H9 (cell line): Measurements from ENCODE around the gene TMEM240. TPM values are rescaled to one million over a fixed set of nuclear protein-coding genes. Genes with fewer than 3 reads are reported as not detected.
"Not testable (repeated sequence)": the region's sequence is repeated elsewhere in the genome, so short reads cannot be mapped to it uniquely, and the experiment has no call there.

Source experiments
- DNase-seq: peaks from one replicate; pipeline ENCODE4 v3.0.0-alpha.2; 2017
- H2AFZ ChIP-seq: one replicate; pipeline ENCODE4 v1.6.1; 2013; ENCODE audit warnings: mild to moderate bottlenecking, low read length, control low read depth, moderate library complexity
- H2AK5ac ChIP-seq: 2 replicates; pipeline ENCODE4 v1.6.1; 2013; ENCODE audit warnings: low read length, control low read depth, mixed read lengths; ENCODE audit not compliant: insufficient read length
- H2BK120ac ChIP-seq: one replicate; pipeline ENCODE4 v1.6.1; 2013; ENCODE audit warnings: low read depth, mild to moderate bottlenecking, low read length, control low read depth, inconsistent platforms; ENCODE audit not compliant: poor library complexity, severe bottlenecking
- H2BK12ac ChIP-seq: 2 replicates; pipeline ENCODE4 v1.6.1; 2013; ENCODE audit warnings: low read length, control low read depth, mixed read lengths, low read depth; ENCODE audit not compliant: insufficient read length
- H2BK15ac ChIP-seq: 2 replicates; pipeline ENCODE4 v1.6.1; 2013; ENCODE audit warnings: low read depth, low read length, control low read depth
- H2BK20ac ChIP-seq: one replicate; pipeline ENCODE4 v1.6.1; 2013; ENCODE audit warnings: low read depth, mild to moderate bottlenecking, low read length, control low read depth, inconsistent platforms; ENCODE audit not compliant: poor library complexity, severe bottlenecking
- H2BK5ac ChIP-seq: 2 replicates; pipeline ENCODE4 v1.6.1; 2013; ENCODE audit warnings: low read length, control low read depth, mixed read lengths; ENCODE audit not compliant: insufficient read length
- H3K14ac ChIP-seq: 2 replicates; pipeline ENCODE4 v1.6.1; 2013; ENCODE audit warnings: low read length, control low read depth; ENCODE audit not compliant: insufficient read depth
- H3K18ac ChIP-seq: 2 replicates; pipeline ENCODE4 v1.6.1; 2013; ENCODE audit warnings: low read depth, mild to moderate bottlenecking, mixed read lengths, low read length, control low read depth; ENCODE audit not compliant: insufficient read length
- H3K23ac ChIP-seq: 2 replicates; pipeline ENCODE4 v1.6.1; 2013; ENCODE audit warnings: low read length, control low read depth, mixed read lengths, low read depth; ENCODE audit not compliant: insufficient read length
- H3K23me2 ChIP-seq: 2 replicates; pipeline ENCODE4 v1.6.1; 2013; ENCODE audit warnings: low read depth, mild to moderate bottlenecking, mixed read lengths, low read length, control low read depth; ENCODE audit not compliant: insufficient read length, poor library complexity, severe bottlenecking
- H3K27ac ChIP-seq: 2 replicates; pipeline ENCODE4 v1.5.1; 2013; ENCODE audit warnings: low read length, control low read depth, mixed read lengths, low read depth; ENCODE audit not compliant: insufficient read length
- H3K27me3 ChIP-seq: 2 replicates; pipeline ENCODE4 v1.6.1; 2013; ENCODE audit warnings: low read length, control low read depth, inconsistent platforms; ENCODE audit not compliant: insufficient read depth
- H3K4ac ChIP-seq: 2 replicates; pipeline ENCODE4 v1.6.1; 2013; ENCODE audit warnings: low read depth, mild to moderate bottlenecking, control low read depth, inconsistent platforms, low read length, moderate library complexity
- H3K4me1 ChIP-seq: 2 replicates; pipeline ENCODE4 v1.6.1; 2013; ENCODE audit warnings: low read length, control low read depth, inconsistent platforms; ENCODE audit not compliant: insufficient read depth
- H3K4me2 ChIP-seq: 2 replicates; pipeline ENCODE4 v1.6.1; 2013; ENCODE audit warnings: low read length, control low read depth, mixed read lengths; ENCODE audit not compliant: insufficient read length, insufficient read depth
- H3K56ac ChIP-seq: 2 replicates; pipeline ENCODE4 v1.6.1; 2013; ENCODE audit warnings: low read depth, mild to moderate bottlenecking, mixed read lengths, low read length, control low read depth; ENCODE audit not compliant: insufficient read length
- H3K79me1 ChIP-seq: 2 replicates; pipeline ENCODE4 v1.6.1; 2013; ENCODE audit warnings: low read depth, mild to moderate bottlenecking, moderate library complexity, low read length, control low read depth, inconsistent platforms; ENCODE audit not compliant: insufficient read depth, poor library complexity, severe bottlenecking
- H3K79me2 ChIP-seq: 2 replicates; pipeline ENCODE4 v1.6.1; 2013; ENCODE audit warnings: low read length, control low read depth, inconsistent platforms; ENCODE audit not compliant: insufficient read depth
- H3K9ac ChIP-seq: 2 replicates; pipeline ENCODE4 v1.6.1; 2013; ENCODE audit warnings: low read length, control low read depth, mixed read lengths; ENCODE audit not compliant: insufficient read length; ENCODE audit errors: extremely low read depth
- H3K9me3 ChIP-seq: one replicate; pipeline ENCODE4 v1.6.1; 2013; ENCODE audit warnings: low read depth, low read length, inconsistent platforms; ENCODE audit not compliant: control insufficient read depth
- H3T11ph ChIP-seq: one replicate; pipeline ENCODE4 v1.6.1; 2013; ENCODE audit warnings: mild to moderate bottlenecking, low read length, control low read depth, inconsistent platforms
- H4K20me1 ChIP-seq: one replicate; pipeline ENCODE4 v1.6.1; 2013; ENCODE audit not compliant: control insufficient read depth, insufficient read length, insufficient read depth
- H4K5ac ChIP-seq: 2 replicates; pipeline ENCODE4 v1.6.1; 2013; ENCODE audit warnings: low read depth, mild to moderate bottlenecking, mixed read lengths, low read length, control low read depth; ENCODE audit not compliant: insufficient read length
- H4K8ac ChIP-seq: replicated peaks from 2 replicates; pipeline ENCODE4 v1.6.1; 2013; ENCODE audit warnings: low read length, control low read depth, mixed read lengths, low read depth; ENCODE audit not compliant: insufficient read length
- H4K91ac ChIP-seq: 2 replicates; pipeline ENCODE4 v1.6.1; 2013; ENCODE audit warnings: low read depth, mild to moderate bottlenecking, moderate library complexity, mixed read lengths, low read length, control low read depth; ENCODE audit not compliant: insufficient read length
- H3K27ac Mint-ChIP-seq, 3 experiments: 2 replicates in 2 of 3; 3 replicates in 1 of 3; pipeline ENCODE4 v1.8.0; 2020 to 2021; ENCODE audit warnings: mixed read lengths in 3 of 3, mild to moderate bottlenecking in 1 of 3, moderate library complexity in 1 of 3
- H3K27me3 Mint-ChIP-seq: 2 replicates; pipeline ENCODE4 v1.8.0; 2021; ENCODE audit warnings: low read depth, mild to moderate bottlenecking, moderate library complexity, mixed read lengths
- H3K36me3 Mint-ChIP-seq, 3 experiments: 2 replicates in 2 of 3; 3 replicates in 1 of 3; pipeline ENCODE4 v1.8.0; 2020 to 2021; ENCODE audit warnings: low read depth in 3 of 3, mixed read lengths in 3 of 3; ENCODE audit not compliant: insufficient read depth in 1 of 3
- H3K4me1 Mint-ChIP-seq, 2 experiments: 2 replicates each; pipeline ENCODE4 v1.8.0; 2020; ENCODE audit warnings: mixed read lengths in 2 of 2
- H3K4me3 Mint-ChIP-seq, 2 experiments: 2 replicates in 1 of 2; 3 replicates in 1 of 2; pipeline ENCODE4 v1.8.0; 2020 to 2021; ENCODE audit warnings: mild to moderate bottlenecking in 2 of 2, mixed read lengths in 2 of 2, moderate library complexity in 1 of 2
- H3K9me3 Mint-ChIP-seq, 2 experiments: 2 replicates in 1 of 2; 3 replicates in 1 of 2; pipeline ENCODE4 v1.8.0; 2020; ENCODE audit warnings: mild to moderate bottlenecking in 2 of 2, mixed read lengths in 2 of 2, moderate library complexity in 1 of 2
- CTCF ChIP-seq: fragments of 200-600 bp; sonication (generic); conservative IDR thresholded peaks from 3 replicates; pipeline ENCODE4 v1.8.0; 2021; ENCODE audit warnings: antibody characterized with exemption, mild to moderate bottlenecking
- WGBS: extraction: QIAGEN DNeasy Blood & Tissue Kit; methylation state at CpG from one replicate; pipeline ENCODE4 v1.1.7; 2013; ENCODE audit warnings: missing lambda C conversion rate, low lambda C conversion rate, mixed read lengths; ENCODE audit not compliant: insufficient read length; ENCODE audit errors: extremely low coverage; 5-methylcytosine and 5-hydroxymethylcytosine counted together
- total RNA-seq: library from RNA; stranded (reverse); gene quantifications from 2 replicates; pipeline ENCODE4 v1.2.1, GENCODE V29; 2021

TMEM240 gene
- total RNA-seq, 1 experiment from 2014 or later, result 8.7 TPM

- TF ChIP-seq CTCF, result no peak
- H3K27ac Mint-ChIP-seq, result no peak overlapping the region
- H3K4ac ChIP-seq, result no peak overlapping the region
- H2BK12ac ChIP-seq, result no peak overlapping the region
- no peak overlapping the region for H2BK20ac ChIP-seq
- H3K23ac ChIP-seq, result no peak overlapping the region
- no peaks in the 10 kb centered on the region for H4K20me1 ChIP-seq
- H4K8ac ChIP-seq, result no peak overlapping the region
- no peak overlapping the region for H3T11ph ChIP-seq
- no peak overlapping the region for H2BK15ac ChIP-seq
- no peaks in the 10 kb centered on the region for H3K4me1 ChIP-seq
- H3K9me3 Mint-ChIP-seq, result peaks cover 7 to 8% of the 10 kb centered on the region in 2 experiments; a peak in 4 of 5 replicates
- H2AFZ ChIP-seq, result no peak overlapping the region
- H3K4me3 Mint-ChIP-seq, result no peak overlapping the region
- H3K18ac ChIP-seq, result no peak overlapping the region
- no peak overlapping the region for H3K27ac ChIP-seq
- DNase-seq, result no peak
- H3K79me2 ChIP-seq, result no peaks in the 10 kb centered on the region
- H2AK5ac ChIP-seq, result no peak overlapping the region
- H4K5ac ChIP-seq, result no peak overlapping the region
- no peak overlapping the region for H3K9ac ChIP-seq
- H3K23me2 ChIP-seq, result no peaks in the 10 kb centered on the region
- no peaks in the 10 kb centered on the region for H3K9me3 ChIP-seq
- H3K4me2 ChIP-seq, result no peak overlapping the region
- H3K79me1 ChIP-seq, result no peaks in the 10 kb centered on the region
- no peak overlapping the region for H3K56ac ChIP-seq
- H3K27me3 ChIP-seq, result no peaks in the 10 kb centered on the region
- no peak overlapping the region for H2BK5ac ChIP-seq
- no peak overlapping the region for H3K14ac ChIP-seq
- H3K27me3 Mint-ChIP-seq, result no peaks in the 10 kb centered on the region
- H3K36me3 Mint-ChIP-seq, result peaks cover 32 to 59% (median 51%) of the 10 kb centered on the region in 3 experiments
- no peak overlapping the region for H4K91ac ChIP-seq
- WGBS, result no CpG with 5 or more reads among the region's 31 CpGs
- no peak overlapping the region for H2BK120ac ChIP-seq
- H3K4me1 Mint-ChIP-seq, result no peaks in the 10 kb centered on the region
Measured at GRCh38 chr1:1527092-1527816, 13.2 kb downstream of the TMEM240 start.

DNA sequence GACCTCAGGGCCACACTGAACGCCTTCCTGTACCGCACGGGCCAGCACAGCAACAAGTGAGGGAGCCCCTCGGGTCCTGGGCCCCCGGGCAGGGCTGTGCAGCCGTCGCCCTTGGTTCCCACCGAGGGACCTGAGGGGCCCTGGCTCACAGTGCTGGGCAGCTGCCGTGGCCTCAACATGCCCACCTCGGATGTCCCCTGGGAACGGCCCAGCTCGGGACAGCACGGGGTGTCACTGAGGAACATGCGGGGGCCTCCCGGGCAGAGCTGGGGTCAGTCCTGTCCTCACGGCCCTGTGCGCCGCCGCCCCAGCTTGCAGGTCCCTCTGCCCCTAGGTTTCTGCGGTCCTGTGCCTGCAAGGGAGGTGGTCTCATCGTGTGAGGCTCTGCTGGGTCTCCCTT, 13.9 kb downstream of the TMEM240 start:
- H4K5ac ChIP-seq, H3K23ac ChIP-seq, H2BK12ac ChIP-seq, H3K79me2 ChIP-seq, H2BK15ac ChIP-seq, H3K27me3 Mint-ChIP-seq, DNase-seq, H3K79me1 ChIP-seq, H3K23me2 ChIP-seq, H3K27ac ChIP-seq, H2BK5ac ChIP-seq, H2BK20ac ChIP-seq, H3K27ac Mint-ChIP-seq, H4K8ac ChIP-seq, H2BK120ac ChIP-seq, H3K9ac ChIP-seq, H3K4me1 Mint-ChIP-seq, H3K4me3 Mint-ChIP-seq, H3K4ac ChIP-seq, H4K20me1 ChIP-seq, H2AFZ ChIP-seq, H2AK5ac ChIP-seq, H3K9me3 ChIP-seq, H3K18ac ChIP-seq, H4K91ac ChIP-seq, H3K14ac ChIP-seq, H3K9me3 Mint-ChIP-seq, H3K56ac ChIP-seq, H3K27me3 ChIP-seq, H3K4me1 ChIP-seq, H3K4me2 ChIP-seq, H3T11ph ChIP-seq: not testable (repeated sequence)
- peaks cover 28 to 59% (median 45%) of the 10 kb centered on the region in 3 experiments; a peak in 6 of 7 replicates for H3K36me3 Mint-ChIP-seq
- no CpG with 5 or more reads among the region's 21 CpGs for WGBS
